Mammary epithelial cell (primary cell): Measurements from ENCODE around the gene FUT2.

Experiments used
- EZH2 ChIP-seq: IDR thresholded peaks from 2 replicates; pipeline ENCODE4 v1.6.1; 2012; ENCODE audit warnings: low read length, inconsistent platforms, borderline replicate concordance
- TF ChIP-seq, protein P1 (sequence below), 2 donors: IDR thresholded peaks in 1 of 2; conservative IDR thresholded peaks in 1 of 2; 2 replicates each; pipeline ENCODE4 v1.5.1; 2011 to 2012; ENCODE audit warnings: inconsistent platforms in 2 of 2, low read length in 2 of 2, mild to moderate bottlenecking in 2 of 2, control low read depth in 1 of 2, low read depth in 1 of 2; ENCODE audit not compliant: insufficient read depth in 1 of 2; ENCODE audit errors: extremely low read depth in 1 of 2

DNA sequence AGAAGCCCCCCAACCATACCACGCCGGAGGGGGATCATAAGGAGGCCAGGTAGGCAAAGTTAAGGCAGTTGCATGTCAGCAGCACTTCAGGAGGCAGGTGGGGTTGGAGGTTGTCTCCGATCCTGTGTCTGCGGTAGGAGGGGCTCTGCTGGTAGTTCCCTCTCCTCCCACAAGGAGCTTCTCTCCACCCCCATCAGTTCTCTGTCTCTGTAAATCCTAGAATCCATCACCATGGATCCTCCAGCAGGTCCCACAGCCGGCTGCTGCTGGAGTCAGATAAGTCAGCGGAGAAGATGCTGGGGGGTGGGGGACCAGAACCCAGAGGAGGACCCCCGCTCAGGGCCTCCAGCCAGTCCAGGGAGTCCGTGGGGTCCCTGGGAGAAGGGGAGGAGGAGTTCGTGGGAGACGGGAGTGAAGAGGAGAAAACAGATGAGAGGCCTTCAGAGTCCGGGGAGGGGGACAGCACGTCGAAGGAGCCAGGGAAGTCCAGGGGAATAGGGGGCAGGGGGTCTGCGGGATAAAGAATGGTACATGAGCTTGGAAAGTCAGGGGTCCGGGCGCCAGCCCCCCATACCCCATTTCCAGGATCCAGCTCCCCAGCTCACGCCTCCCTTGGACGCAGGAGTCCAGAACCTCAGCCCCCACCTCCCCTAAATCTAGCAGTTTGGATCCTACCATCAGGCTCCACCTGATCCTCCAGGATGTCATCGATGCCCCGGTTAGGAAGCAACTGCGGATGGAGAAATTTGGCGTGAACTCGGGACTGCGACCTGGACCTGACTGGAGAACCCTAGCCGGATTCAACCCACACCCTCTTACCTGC, 17.5 kb downstream of the FUT2 start:
- TF ChIP-seq, protein P1, sequence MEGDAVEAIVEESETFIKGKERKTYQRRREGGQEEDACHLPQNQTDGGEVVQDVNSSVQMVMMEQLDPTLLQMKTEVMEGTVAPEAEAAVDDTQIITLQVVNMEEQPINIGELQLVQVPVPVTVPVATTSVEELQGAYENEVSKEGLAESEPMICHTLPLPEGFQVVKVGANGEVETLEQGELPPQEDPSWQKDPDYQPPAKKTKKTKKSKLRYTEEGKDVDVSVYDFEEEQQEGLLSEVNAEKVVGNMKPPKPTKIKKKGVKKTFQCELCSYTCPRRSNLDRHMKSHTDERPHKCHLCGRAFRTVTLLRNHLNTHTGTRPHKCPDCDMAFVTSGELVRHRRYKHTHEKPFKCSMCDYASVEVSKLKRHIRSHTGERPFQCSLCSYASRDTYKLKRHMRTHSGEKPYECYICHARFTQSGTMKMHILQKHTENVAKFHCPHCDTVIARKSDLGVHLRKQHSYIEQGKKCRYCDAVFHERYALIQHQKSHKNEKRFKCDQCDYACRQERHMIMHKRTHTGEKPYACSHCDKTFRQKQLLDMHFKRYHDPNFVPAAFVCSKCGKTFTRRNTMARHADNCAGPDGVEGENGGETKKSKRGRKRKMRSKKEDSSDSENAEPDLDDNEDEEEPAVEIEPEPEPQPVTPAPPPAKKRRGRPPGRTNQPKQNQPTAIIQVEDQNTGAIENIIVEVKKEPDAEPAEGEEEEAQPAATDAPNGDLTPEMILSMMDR (conservative IDR thresholded peaks at IDR 0.05 in 1 of 2, IDR thresholded peaks at IDR 0.05 in 1 of 2; ENCODE audit: extremely low read depth in 1 of 2, insufficient read depth in 1 of 2, low read depth in 1 of 2, low read length in 2 of 2), result peak in 1 of 2 donors; percentile 30
- TF ChIP-seq EZH2, result no peak
